GM23338 (cell line): Measurements from ENCODE around the gene ITPRID2.

Experiments
- EZH2 ChIP-seq: fragments of 200-600 bp; sonication (generic); IDR thresholded peaks from one replicate; pipeline ENCODE4 v1.8.0; 2017; ENCODE audit warnings: antibody characterized with exemption, mild to moderate bottlenecking, low read depth; ENCODE audit not compliant: unreplicated experiment
- ZNF114 ChIP-seq: fragments of 250-450 bp; sonication (Bioruptor Pico); IDR thresholded peaks from 2 replicates; pipeline ENCODE4 v1.5.0; 2020; ENCODE audit warnings: mild to moderate bottlenecking, moderate library complexity
- TF ChIP-seq, protein P1 (sequence below), 2 experiments: fragments of 200-600 bp in 1 of 2; sonication (generic) in 1 of 2; conservative IDR thresholded peaks; 2 replicates each; pipeline versions ENCODE4 v1.5.1 to v1.6.1; 2016 to 2017; ENCODE audit warnings: antibody characterized with exemption in 2 of 2, low read depth in 2 of 2, mild to moderate bottlenecking in 2 of 2, moderate library complexity in 1 of 2

GRCh38 chr2:181858600-181858999 is 32.9 kb upstream of the ITPRID2 start:
- TF ChIP-seq EZH2 (no peak), ZNF114 (no peak)
- TF ChIP-seq, protein P1, sequence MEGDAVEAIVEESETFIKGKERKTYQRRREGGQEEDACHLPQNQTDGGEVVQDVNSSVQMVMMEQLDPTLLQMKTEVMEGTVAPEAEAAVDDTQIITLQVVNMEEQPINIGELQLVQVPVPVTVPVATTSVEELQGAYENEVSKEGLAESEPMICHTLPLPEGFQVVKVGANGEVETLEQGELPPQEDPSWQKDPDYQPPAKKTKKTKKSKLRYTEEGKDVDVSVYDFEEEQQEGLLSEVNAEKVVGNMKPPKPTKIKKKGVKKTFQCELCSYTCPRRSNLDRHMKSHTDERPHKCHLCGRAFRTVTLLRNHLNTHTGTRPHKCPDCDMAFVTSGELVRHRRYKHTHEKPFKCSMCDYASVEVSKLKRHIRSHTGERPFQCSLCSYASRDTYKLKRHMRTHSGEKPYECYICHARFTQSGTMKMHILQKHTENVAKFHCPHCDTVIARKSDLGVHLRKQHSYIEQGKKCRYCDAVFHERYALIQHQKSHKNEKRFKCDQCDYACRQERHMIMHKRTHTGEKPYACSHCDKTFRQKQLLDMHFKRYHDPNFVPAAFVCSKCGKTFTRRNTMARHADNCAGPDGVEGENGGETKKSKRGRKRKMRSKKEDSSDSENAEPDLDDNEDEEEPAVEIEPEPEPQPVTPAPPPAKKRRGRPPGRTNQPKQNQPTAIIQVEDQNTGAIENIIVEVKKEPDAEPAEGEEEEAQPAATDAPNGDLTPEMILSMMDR (conservative IDR thresholded peaks at IDR 0.05; ENCODE audit: low read depth in 2 of 2), result no peak
